ENCODE data around the gene KIAA0930.
"Not testable (repeated sequence)": the region's sequence is repeated elsewhere in the genome, so short reads cannot be mapped to it uniquely, and the experiment has no call there.

KIAA0930 gene

GRCh38 chr22:45263463-45264269 lies 23.0 kb upstream of the KIAA0930 start:
- in situ Hi-C loops (cut with MboI; ENCODE audit: low sequenced_read_pairs): loop anchor here (10.0 kb wide), 1 partner anchor 161 kb away; no protein-coding TSS in a partner anchor

GRCh38 chr22:45262931-45263462 lies 22.3 kb upstream of the KIAA0930 start:
- in situ Hi-C loops (cut with MboI; ENCODE audit: low sequenced_read_pairs): loop anchor here (10.0 kb wide), 1 partner anchor 162 kb away; no protein-coding TSS in a partner anchor

- in situ Hi-C loops (cut with MboI; ENCODE audit: low sequenced_read_pairs): loop anchor here (10.0 kb wide), 1 partner anchor 162 kb away; no protein-coding TSS in a partner anchor
Measured at GRCh38 chr22:45262195-45262930, 21.7 kb upstream of the KIAA0930 start.

GRCh38 chr22:45261407-45262088 lies 20.9 kb upstream of the KIAA0930 start:
- in situ Hi-C loops (cut with MboI; ENCODE audit: low sequenced_read_pairs): loop anchor here (10.0 kb wide), 1 partner anchor 163 kb away; no protein-coding TSS in a partner anchor

GRCh38 chr22:45260395-45260759 lies 19.7 kb upstream of the KIAA0930 start:
- in situ Hi-C loops (cut with MboI; ENCODE audit: low sequenced_read_pairs): loop anchor here (10.0 kb wide), 1 partner anchor 164 kb away; no protein-coding TSS in a partner anchor

GRCh38 chr22:45259754-45260394 lies 19.2 kb upstream of the KIAA0930 start:
- in situ Hi-C loops (cut with MboI; ENCODE audit: low sequenced_read_pairs): loop anchor here (10.0 kb wide), 1 partner anchor 165 kb away; no protein-coding TSS in a partner anchor

- in situ Hi-C loops (cut with MboI; ENCODE audit: low sequenced_read_pairs): not testable (repeated sequence)
Measured at GRCh38 chr22:45257941-45258340, 17.2 kb upstream of the KIAA0930 start.

- in situ Hi-C loops (cut with MboI; ENCODE audit: low sequenced_read_pairs): no loop called here
Measured at GRCh38 chr22:45254789-45255278, 14.1 kb upstream of the KIAA0930 start.

GRCh38 chr22:45254388-45254787 lies 13.7 kb upstream of the KIAA0930 start:
- in situ Hi-C loops (cut with MboI; ENCODE audit: low sequenced_read_pairs): no loop called here

GRCh38 chr22:45253039-45253641 lies 12.4 kb upstream of the KIAA0930 start:
- in situ Hi-C loops (cut with MboI; ENCODE audit: low sequenced_read_pairs): no loop called here

GRCh38 chr22:45251825-45252224 lies 11.1 kb upstream of the KIAA0930 start:
- in situ Hi-C loops (cut with MboI; ENCODE audit: low sequenced_read_pairs): no loop called here

- in situ Hi-C loops (cut with MboI; ENCODE audit: low sequenced_read_pairs): no loop called here
Measured at GRCh38 chr22:45248832-45249561, 8.3 kb upstream of the KIAA0930 start.

GRCh38 chr22:45246060-45246985 lies 5.6 kb upstream of the KIAA0930 start:
- in situ Hi-C loops (cut with MboI; ENCODE audit: low sequenced_read_pairs): no loop called here

GRCh38 chr22:45244916-45245315 lies 4.2 kb upstream of the KIAA0930 start:
- in situ Hi-C loops (cut with MboI; ENCODE audit: low sequenced_read_pairs): no loop called here

GRCh38 chr22:45242778-45243191 lies 2.1 kb upstream of the KIAA0930 start:
- in situ Hi-C loops (cut with MboI; ENCODE audit: low sequenced_read_pairs): no loop called here

- in situ Hi-C loops (cut with MboI; ENCODE audit: low sequenced_read_pairs): no loop called here
Measured at GRCh38 chr22:45240104-45240809, 437 bp downstream of the KIAA0930 start.

GRCh38 chr22:45239681-45240051 lies 1.0 kb downstream of the KIAA0930 start:
- in situ Hi-C loops (cut with MboI; ENCODE audit: low sequenced_read_pairs): no loop called here
